SK-N-SH treated with all-trans-retinoic acid at 6 μM for 48 hours (cell line): ENCODE results near the gene PIN1.

Source experiments
- ATAC-seq: fragments of 200-7000 bp; cut with Tn5 transposase; 3 replicates; pipeline ENCODE4 v1.9.1; 2020; ENCODE audit warnings: mild to moderate bottlenecking, moderate library complexity
- BACH2 ChIP-seq: fragments of 250-450 bp; sonication (Bioruptor Pico); IDR thresholded peaks from 2 replicates; pipeline ENCODE4 v1.9.0; 2021; ENCODE audit warnings: mild to moderate bottlenecking, borderline replicate concordance
- CSRNP3 ChIP-seq: fragments of 250-450 bp; sonication (Bioruptor Pico); IDR thresholded peaks from 2 replicates; pipeline ENCODE4 v1.5.1; 2021; ENCODE audit warnings: mild to moderate bottlenecking, moderate library complexity
- ESRRG ChIP-seq: fragments of 250-450 bp; sonication (Bioruptor Pico); IDR thresholded peaks from 2 replicates; pipeline ENCODE4 v1.6.1; 2021; ENCODE audit warnings: mild to moderate bottlenecking
- GLIS3 ChIP-seq: fragments of 250-450 bp; sonication (Bioruptor Pico); IDR thresholded peaks from 2 replicates; pipeline ENCODE4 v1.5.0; 2020; ENCODE audit warnings: mild to moderate bottlenecking, moderate library complexity
- ISL1 ChIP-seq: fragments of 250-450 bp; sonication (Bioruptor Pico); IDR thresholded peaks from 2 replicates; pipeline ENCODE4 v2.1.2; 2022; ENCODE audit warnings: mild to moderate bottlenecking, moderate library complexity
- PATZ1 ChIP-seq: fragments of 250-450 bp; sonication (Bioruptor Pico); IDR thresholded peaks from 2 replicates; pipeline ENCODE4 v1.8.0; 2020; ENCODE audit warnings: mild to moderate bottlenecking, moderate library complexity, borderline replicate concordance
- POU6F1 ChIP-seq: fragments of 250-450 bp; sonication (Bioruptor Pico); IDR thresholded peaks from 2 replicates; pipeline ENCODE4 v1.8.0; 2021; ENCODE audit warnings: low read depth, mild to moderate bottlenecking, moderate library complexity, borderline replicate concordance
- RARB ChIP-seq: fragments of 250-450 bp; sonication (Bioruptor Pico); IDR thresholded peaks from 2 replicates; pipeline ENCODE4 v1.8.0; 2021; ENCODE audit warnings: mild to moderate bottlenecking, moderate library complexity
- SNAI2 ChIP-seq: fragments of 250-450 bp; sonication (Bioruptor Pico); IDR thresholded peaks from 2 replicates; pipeline ENCODE4 v1.5.0; 2020; ENCODE audit warnings: mild to moderate bottlenecking, moderate library complexity
- TCF4 ChIP-seq: fragments of 250-450 bp; sonication (Bioruptor Pico); IDR thresholded peaks from 2 replicates; pipeline ENCODE4 v1.8.0; 2021; ENCODE audit warnings: mild to moderate bottlenecking, moderate library complexity, borderline replicate concordance
- TOX ChIP-seq: fragments of 250-450 bp; sonication (Bioruptor Pico); IDR thresholded peaks from 2 replicates; pipeline ENCODE4 v1.8.0; 2021; ENCODE audit warnings: mild to moderate bottlenecking, moderate library complexity, borderline replicate concordance
- ZC3H10 ChIP-seq: fragments of 250-450 bp; sonication (Bioruptor Pico); IDR thresholded peaks from 2 replicates; pipeline ENCODE4 v1.5.1; 2021; ENCODE audit warnings: mild to moderate bottlenecking, moderate library complexity
- ZFP3 ChIP-seq: fragments of 250-450 bp; sonication (Bioruptor Pico); IDR thresholded peaks from 2 replicates; pipeline ENCODE4 v1.5.0; 2020; ENCODE audit warnings: mild to moderate bottlenecking, moderate library complexity
- ZFP30 ChIP-seq: fragments of 450-650 bp; formaldehyde crosslinking; IDR thresholded peaks from 2 replicates; pipeline ENCODE4 v1.5.0; 2022; ENCODE audit warnings: mild to moderate bottlenecking, moderate library complexity
- ZNF565 ChIP-seq: fragments of 450-650 bp; formaldehyde crosslinking; conservative IDR thresholded peaks from 2 replicates; pipeline ENCODE4 v1.5.0; 2020; ENCODE audit warnings: low read depth, mild to moderate bottlenecking, moderate library complexity
- ZNF8 ChIP-seq: fragments of 450-650 bp; formaldehyde crosslinking; IDR thresholded peaks from 2 replicates; pipeline ENCODE4 v1.5.0; 2020; ENCODE audit warnings: mild to moderate bottlenecking, moderate library complexity
- TF ChIP-seq, protein P1 (sequence below): fragments of 250-450 bp; sonication (Bioruptor Pico); IDR thresholded peaks from 2 replicates; pipeline ENCODE4 v1.5.0; 2020; ENCODE audit warnings: mild to moderate bottlenecking, moderate library complexity

Gene PIN1

GRCh38 chr19:9856609-9857008 lies 21.5 kb downstream of the PIN1 start:
- no peak for ATAC-seq

DNA sequence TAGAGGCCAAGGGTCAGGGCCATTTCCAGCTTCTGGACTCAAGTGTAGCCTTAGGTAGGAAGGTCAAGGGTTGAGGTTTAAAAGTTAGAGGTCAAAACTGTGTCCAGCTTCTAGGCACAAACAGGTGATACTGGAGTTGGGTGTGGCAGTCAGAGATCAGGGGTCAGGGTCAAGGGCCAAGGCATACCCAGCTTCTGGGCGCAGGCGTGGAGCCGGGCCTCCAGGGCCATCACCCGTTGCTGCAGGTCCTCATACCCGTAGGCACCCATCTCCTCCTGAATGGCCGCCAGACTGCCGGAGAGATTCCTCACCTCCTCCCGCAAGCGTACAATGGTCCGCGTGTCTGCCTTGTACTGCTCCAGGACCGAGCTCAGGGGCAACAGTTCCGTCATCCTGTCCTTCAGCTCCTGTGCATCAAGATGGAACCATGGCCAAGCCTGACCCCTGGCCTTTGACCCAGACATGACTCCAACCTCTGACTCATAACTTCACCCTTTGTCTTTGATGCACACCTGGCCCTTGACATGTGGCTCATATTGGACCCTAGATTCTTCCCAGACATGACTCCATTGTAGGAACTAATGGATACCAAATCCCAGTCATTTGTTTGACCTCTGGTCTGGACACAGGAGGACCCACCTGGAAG lies 22.1 kb downstream of the PIN1 start:
- ATAC-seq: no peak
- TF ChIP-seq POU6F1 (CRISPR knock-in tag) (no peak), ZFP3 (CRISPR knock-in tag) (no peak), ZC3H10 (CRISPR knock-in tag) (no peak)
- TF ChIP-seq, all 23 proteins: peak for 0

More at GRCh38 chr19:9856609-9857008, 21.5 kb downstream of the PIN1 start:
- TF ChIP-seq ZC3H10 (CRISPR knock-in tag) (no peak), TOX (no peak), CSRNP3 (CRISPR knock-in tag) (no peak)

- ATAC-seq: no peak
Measured at GRCh38 chr19:9857920-9858746, 23.0 kb downstream of the PIN1 start.

More at GRCh38 chr19:9857920-9858746, 23.0 kb downstream of the PIN1 start:
- TF ChIP-seq ZNF8 (no peak), CSRNP3 (CRISPR knock-in tag) (no peak), GLIS3 (CRISPR knock-in tag) (no peak), ZNF565 (no peak), ISL1 (CRISPR knock-in tag) (no peak), SNAI2 (CRISPR knock-in tag) (no peak), ESRRG (CRISPR knock-in tag) (no peak), TCF4 (no peak), PATZ1 (no peak), RARB (CRISPR knock-in tag) (no peak), ZFP30 (CRISPR knock-in tag) (no peak), BACH2 (CRISPR knock-in tag) (no peak), POU6F1 (CRISPR knock-in tag) (no peak)
- TF ChIP-seq, protein P1, sequence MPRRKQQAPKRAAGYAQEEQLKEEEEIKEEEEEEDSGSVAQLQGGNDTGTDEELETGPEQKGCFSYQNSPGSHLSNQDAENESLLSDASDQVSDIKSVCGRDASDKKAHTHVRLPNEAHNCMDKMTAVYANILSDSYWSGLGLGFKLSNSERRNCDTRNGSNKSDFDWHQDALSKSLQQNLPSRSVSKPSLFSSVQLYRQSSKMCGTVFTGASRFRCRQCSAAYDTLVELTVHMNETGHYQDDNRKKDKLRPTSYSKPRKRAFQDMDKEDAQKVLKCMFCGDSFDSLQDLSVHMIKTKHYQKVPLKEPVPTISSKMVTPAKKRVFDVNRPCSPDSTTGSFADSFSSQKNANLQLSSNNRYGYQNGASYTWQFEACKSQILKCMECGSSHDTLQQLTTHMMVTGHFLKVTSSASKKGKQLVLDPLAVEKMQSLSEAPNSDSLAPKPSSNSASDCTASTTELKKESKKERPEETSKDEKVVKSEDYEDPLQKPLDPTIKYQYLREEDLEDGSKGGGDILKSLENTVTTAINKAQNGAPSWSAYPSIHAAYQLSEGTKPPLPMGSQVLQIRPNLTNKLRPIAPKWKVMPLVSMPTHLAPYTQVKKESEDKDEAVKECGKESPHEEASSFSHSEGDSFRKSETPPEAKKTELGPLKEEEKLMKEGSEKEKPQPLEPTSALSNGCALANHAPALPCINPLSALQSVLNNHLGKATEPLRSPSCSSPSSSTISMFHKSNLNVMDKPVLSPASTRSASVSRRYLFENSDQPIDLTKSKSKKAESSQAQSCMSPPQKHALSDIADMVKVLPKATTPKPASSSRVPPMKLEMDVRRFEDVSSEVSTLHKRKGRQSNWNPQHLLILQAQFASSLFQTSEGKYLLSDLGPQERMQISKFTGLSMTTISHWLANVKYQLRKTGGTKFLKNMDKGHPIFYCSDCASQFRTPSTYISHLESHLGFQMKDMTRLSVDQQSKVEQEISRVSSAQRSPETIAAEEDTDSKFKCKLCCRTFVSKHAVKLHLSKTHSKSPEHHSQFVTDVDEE: no peak
- TF ChIP-seq, all 23 proteins: peak for 0
